ENCODE measurements around the gene OR10A7.

The OR10A7 gene

DNA sequence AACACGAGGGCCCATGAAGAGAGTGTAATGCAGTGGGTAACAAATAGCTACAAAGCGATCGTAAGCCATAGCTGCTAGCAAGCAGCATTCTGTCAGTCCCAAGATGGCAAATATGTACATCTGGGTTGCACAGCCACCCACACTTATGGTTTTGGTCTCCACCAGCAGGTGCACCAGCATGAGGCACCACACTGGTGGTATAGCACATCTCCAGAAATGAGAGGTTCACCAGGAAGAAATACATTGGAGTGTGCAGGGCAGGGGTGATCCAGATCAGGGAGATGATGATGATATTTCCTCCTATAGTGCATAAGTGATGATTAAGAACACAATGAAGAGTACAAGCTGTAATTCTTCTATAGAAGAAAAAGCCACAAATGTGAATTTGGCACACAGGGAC, 26.4 kb upstream of the OR10A7 start:
- no peak overlapping the region for H3K4me3 ChIP-seq (ENCODE audit: control insufficient read depth, low read depth, low read length)
- TF ChIP-seq, protein P1, sequence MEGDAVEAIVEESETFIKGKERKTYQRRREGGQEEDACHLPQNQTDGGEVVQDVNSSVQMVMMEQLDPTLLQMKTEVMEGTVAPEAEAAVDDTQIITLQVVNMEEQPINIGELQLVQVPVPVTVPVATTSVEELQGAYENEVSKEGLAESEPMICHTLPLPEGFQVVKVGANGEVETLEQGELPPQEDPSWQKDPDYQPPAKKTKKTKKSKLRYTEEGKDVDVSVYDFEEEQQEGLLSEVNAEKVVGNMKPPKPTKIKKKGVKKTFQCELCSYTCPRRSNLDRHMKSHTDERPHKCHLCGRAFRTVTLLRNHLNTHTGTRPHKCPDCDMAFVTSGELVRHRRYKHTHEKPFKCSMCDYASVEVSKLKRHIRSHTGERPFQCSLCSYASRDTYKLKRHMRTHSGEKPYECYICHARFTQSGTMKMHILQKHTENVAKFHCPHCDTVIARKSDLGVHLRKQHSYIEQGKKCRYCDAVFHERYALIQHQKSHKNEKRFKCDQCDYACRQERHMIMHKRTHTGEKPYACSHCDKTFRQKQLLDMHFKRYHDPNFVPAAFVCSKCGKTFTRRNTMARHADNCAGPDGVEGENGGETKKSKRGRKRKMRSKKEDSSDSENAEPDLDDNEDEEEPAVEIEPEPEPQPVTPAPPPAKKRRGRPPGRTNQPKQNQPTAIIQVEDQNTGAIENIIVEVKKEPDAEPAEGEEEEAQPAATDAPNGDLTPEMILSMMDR (conservative IDR thresholded peaks at IDR 0.05; ENCODE audit: control insufficient read depth, insufficient read depth, low read depth, low read length), result no peak
- DNase-seq (ENCODE audit: low read depth), result no peak

DNA sequence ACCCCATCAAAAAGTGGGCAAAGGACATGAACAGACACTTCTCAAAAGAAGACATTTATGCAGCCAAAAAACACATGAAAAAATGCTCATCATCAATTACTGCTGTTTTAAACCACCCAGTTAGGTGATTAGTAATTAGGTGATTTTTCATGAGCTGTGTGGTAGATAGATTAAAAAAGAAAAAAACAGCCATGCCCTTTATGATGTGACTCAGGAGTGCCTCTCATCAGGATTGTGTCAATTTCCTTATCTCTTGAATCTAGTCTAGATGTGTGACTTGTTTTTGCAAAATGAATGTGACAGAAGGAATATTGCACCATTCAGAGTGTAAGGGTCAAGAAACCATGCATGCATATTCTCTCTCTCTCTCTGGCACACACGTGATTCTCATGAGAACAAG, 5.7 kb downstream of the OR10A7 start:
- no peak overlapping the region for H3K4me3 ChIP-seq (ENCODE audit: control insufficient read depth, low read depth, low read length)
- no peak for DNase-seq (ENCODE audit: low read depth)
- TF ChIP-seq, protein P1 (conservative IDR thresholded peaks at IDR 0.05; ENCODE audit: control insufficient read depth, insufficient read depth, low read depth, low read length), result no peak

GRCh38 chr12:55227643-55228042, 6.8 kb downstream of the OR10A7 start:
- H3K4me3 ChIP-seq (ENCODE audit: control insufficient read depth, low read depth, low read length), result no peak overlapping the region
- no peak for DNase-seq (ENCODE audit: low read depth)
- TF ChIP-seq, protein P1 (conservative IDR thresholded peaks at IDR 0.05; ENCODE audit: control insufficient read depth, insufficient read depth, low read depth, low read length), result no peak

DNA sequence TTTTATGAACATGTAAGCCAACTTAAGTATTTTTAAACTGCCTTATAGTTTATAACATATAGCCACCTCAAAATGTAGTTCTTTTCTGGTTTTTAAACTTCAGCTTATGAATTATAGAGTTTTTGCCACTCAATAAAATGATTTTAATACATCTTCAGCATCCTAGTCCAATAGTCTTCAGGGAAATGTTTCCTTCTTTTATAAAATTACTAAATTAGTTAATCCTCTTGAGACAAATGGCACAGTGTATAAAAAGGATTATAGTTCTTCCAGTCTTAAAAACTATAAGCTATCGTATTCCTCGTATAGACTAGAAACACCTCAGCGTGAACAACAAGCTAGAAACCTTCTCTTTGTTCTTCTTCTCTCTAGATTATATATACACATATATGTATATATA, 23.5 kb downstream of the OR10A7 start, which contains the start of gene OR6C74:
Gene OR6C74, plus strand, starts transcription at position 301 of the 400 bp plus-strand sequence. CDS start 2,679 bp downstream, outside the sequence.
- no peak for DNase-seq (ENCODE audit: low read depth)
- TF ChIP-seq, protein P1 (conservative IDR thresholded peaks at IDR 0.05; ENCODE audit: control insufficient read depth, insufficient read depth, low read depth, low read length), result no peak

GRCh38 chr12:55246159-55246558, 25.3 kb downstream of the OR10A7 start:
- H3K4me3 ChIP-seq (ENCODE audit: control insufficient read depth, low read depth, low read length), result no peak overlapping the region
- DNase-seq (ENCODE audit: low read depth), result no peak
- TF ChIP-seq, protein P1 (conservative IDR thresholded peaks at IDR 0.05; ENCODE audit: control insufficient read depth, insufficient read depth, low read depth, low read length), result no peak

More for the DNA sequence above, 23.5 kb downstream of the OR10A7 start, which contains the start of gene OR6C74:
- H3K4me3 ChIP-seq (ENCODE audit: control insufficient read depth, low read depth, low read length), result no peak within 1 kb of the TSS

DNA sequence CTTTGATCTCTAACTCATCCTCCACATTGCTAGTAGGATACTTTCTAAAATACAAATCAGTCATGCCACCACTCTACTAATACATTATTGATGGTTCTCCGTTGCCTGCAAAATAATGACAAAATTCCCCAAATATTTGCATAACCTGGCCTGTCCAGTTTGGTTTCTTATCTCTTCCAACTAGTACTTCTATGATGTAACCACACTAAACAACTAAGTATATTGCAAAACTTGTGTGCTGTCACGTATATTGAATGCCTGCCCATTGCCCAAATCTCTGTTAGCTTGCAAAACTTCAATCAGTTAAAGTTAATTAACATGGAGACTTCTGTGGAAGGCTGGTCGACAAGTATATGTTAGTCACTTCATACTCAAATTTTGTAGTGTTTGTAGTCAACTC, 30.1 kb downstream of the OR10A7 start:
- DNase-seq (ENCODE audit: low read depth), result no peak
- H3K4me3 ChIP-seq (ENCODE audit: control insufficient read depth, low read depth, low read length), result no peak overlapping the region
- TF ChIP-seq, protein P1 (conservative IDR thresholded peaks at IDR 0.05; ENCODE audit: control insufficient read depth, insufficient read depth, low read depth, low read length), result no peak

GRCh38 chr12:55253281-55253680, 32.5 kb downstream of the OR10A7 start:
- no peak for DNase-seq (ENCODE audit: low read depth)
- no peak overlapping the region for H3K4me3 ChIP-seq (ENCODE audit: control insufficient read depth, low read depth, low read length)
- TF ChIP-seq, protein P1 (conservative IDR thresholded peaks at IDR 0.05; ENCODE audit: control insufficient read depth, insufficient read depth, low read depth, low read length), result no peak

Measured in fibroblast of mammary gland (primary cell).